Prostate gland (tissue), 2 donors: ENCODE data around the gene RBP3. TPM values are rescaled to one million over a fixed set of nuclear protein-coding genes. Genes with fewer than 3 reads are reported as not detected.

Experiments
- DNase-seq: peaks from one replicate; pipeline ENCODE4 v3.0.0-alpha.2; 2019; ENCODE audit warnings: low spot score
- H3K27ac ChIP-seq, 2 donors: fragments of 200-600 bp; sonication (generic); 2 replicates each; pipeline ENCODE4 v1.5.1; 2017 to 2019
- H3K27me3 ChIP-seq: fragments of 200-600 bp; sonication (generic); replicated peaks from 2 replicates; pipeline ENCODE4 v1.5.1; 2019; ENCODE audit not compliant: insufficient read depth
- H3K36me3 ChIP-seq, 2 donors: fragments of 200-600 bp; sonication (generic); 1 replicate in 1 of 2; 2 replicates in 1 of 2; pipeline versions ENCODE4 v1.5.1 to v1.8.1; 2017 to 2019
- H3K4me1 ChIP-seq: fragments of 200-600 bp; sonication (generic); replicated peaks from 2 replicates; pipeline ENCODE4 v1.5.1; 2019
- H3K4me3 ChIP-seq, 2 donors: fragments of 200-600 bp; sonication (generic); 2 replicates each; pipeline ENCODE4 v1.5.1; 2017 to 2019
- H3K9me3 ChIP-seq: fragments of 200-600 bp; sonication (generic); 2 replicates; pipeline ENCODE4 v1.5.1; 2017
- CTCF ChIP-seq, 4 experiments: fragments of 200-600 bp in 2 of 4; fragments of 450-650 bp in 2 of 4; sonication (generic) in 2 of 4; IDR thresholded peaks; 1 replicate in 3 of 4; 2 replicates in 1 of 4; pipeline ENCODE4 v1.5.1; 2016 to 2019; ENCODE audit warnings: antibody characterized with exemption in 4 of 4, mild to moderate bottlenecking in 2 of 4, moderate library complexity in 2 of 4
- POLR2A ChIP-seq: fragments of 450-650 bp; IDR thresholded peaks from one replicate; pipeline ENCODE4 v1.6.1; 2016; ENCODE audit warnings: antibody characterized with exemption, mild to moderate bottlenecking
- POLR2AphosphoS5 ChIP-seq: sonication (generic); formaldehyde crosslinking; IDR thresholded peaks from one replicate; pipeline ENCODE4 v1.6.1; 2017; ENCODE audit warnings: antibody characterized with exemption
- WGBS: methylation state at CpG from one replicate; pipeline ENCODE4 v1.1.5; 2018; 5-methylcytosine and 5-hydroxymethylcytosine counted together
- intact Hi-C: fragments of 100-400 bp; cut with DNase I; formaldehyde crosslinking; loops from one replicate; pipeline ENCODE4 v1.14.2; 2022
- total RNA-seq, 2 donors: library from RNA; depleted of rRNA; stranded (reverse); fragments of >200 nt; gene quantifications; one replicate each; pipeline ENCODE4 v1.1.0, GENCODE V29; 2016

The RBP3 gene
- total RNA-seq, 2 donors from 2014 or later, result not detected

GRCh38 chr10:47317251-47317650 is 30.9 kb upstream of the RBP3 start:
- WGBS, result 57% methylated on average over 4 of the region's 4 CpGs
- Histone ChIP-seq H3K36me3 (no peaks in the 10 kb centered on the region), H3K4me1 (no peaks in the 10 kb centered on the region), H3K27ac (no peak overlapping the region), H3K9me3 (no peaks in the 10 kb centered on the region), H3K4me3 (no peak overlapping the region), H3K27me3 (peaks cover 1% of the 10 kb centered on the region)
- no peak for TF ChIP-seq POLR2A
- TF ChIP-seq POLR2AphosphoS5, result no peak
- TF ChIP-seq CTCF (IDR thresholded peaks at IDR 0.05), result no peak
- DNase-seq, result no peak
- intact Hi-C loops, result no loop called here

GRCh38 chr10:47318706-47319105 is 29.5 kb upstream of the RBP3 start:
- Histone ChIP-seq H3K27ac (no peak overlapping the region), H3K9me3 (no peaks in the 10 kb centered on the region), H3K27me3 (peaks cover 1% of the 10 kb centered on the region), H3K36me3 (no peaks in the 10 kb centered on the region), H3K4me3 (no peak overlapping the region), H3K4me1 (no peaks in the 10 kb centered on the region)
- intact Hi-C loops, result no loop called here
- no peak for DNase-seq
- TF ChIP-seq POLR2AphosphoS5 (no peak), CTCF (IDR thresholded peaks at IDR 0.05) (no peak), POLR2A (no peak)
- WGBS, result 85% methylated on average over 9 of the region's 9 CpGs

- Histone ChIP-seq H3K4me1 (no peaks in the 10 kb centered on the region), H3K27me3 (peaks cover 1% of the 10 kb centered on the region), H3K9me3 (no peaks in the 10 kb centered on the region), H3K27ac (no peak overlapping the region), H3K36me3 (no peaks in the 10 kb centered on the region), H3K4me3 (no peak overlapping the region)
- DNase-seq, result no peak
- TF ChIP-seq POLR2A, result no peak
- no peak for TF ChIP-seq CTCF (IDR thresholded peaks at IDR 0.05)
- TF ChIP-seq POLR2AphosphoS5, result no peak
- 87% methylated on average over 8 of the region's 8 CpGs for WGBS
- intact Hi-C loops, result no loop called here
Measured at GRCh38 chr10:47319784-47320183, 28.4 kb upstream of the RBP3 start.

GRCh38 chr10:47320812-47321211 is 27.4 kb upstream of the RBP3 start:
- Histone ChIP-seq H3K4me3 (no peak overlapping the region), H3K27me3 (peaks cover 1% of the 10 kb centered on the region), H3K36me3 (no peaks in the 10 kb centered on the region), H3K9me3 (no peaks in the 10 kb centered on the region), H3K27ac (no peak overlapping the region), H3K4me1 (no peaks in the 10 kb centered on the region)
- intact Hi-C loops, result no loop called here
- no peak for DNase-seq
- TF ChIP-seq CTCF (IDR thresholded peaks at IDR 0.05), result no peak
- TF ChIP-seq POLR2A, result no peak
- TF ChIP-seq POLR2AphosphoS5, result no peak
- WGBS, result 82% methylated on average over 6 of the region's 6 CpGs

- Histone ChIP-seq H3K9me3 (no peaks in the 10 kb centered on the region), H3K27ac (no peak overlapping the region), H3K36me3 (no peaks in the 10 kb centered on the region), H3K4me3 (no peak overlapping the region), H3K27me3 (peaks cover 1% of the 10 kb centered on the region), H3K4me1 (no peaks in the 10 kb centered on the region)
- TF ChIP-seq POLR2A (no peak), POLR2AphosphoS5 (no peak), CTCF (IDR thresholded peaks at IDR 0.05) (no peak)
- intact Hi-C loops, result no loop called here
- 87% methylated on average over 8 of the region's 8 CpGs for WGBS
- no peak for DNase-seq
Measured at GRCh38 chr10:47321521-47322195, 26.5 kb upstream of the RBP3 start.
